ENCODE results near the gene NR2E3. TPM values are rescaled to one million over a fixed set of nuclear protein-coding genes. Genes with fewer than 3 reads are reported as not detected.

Gene NR2E3
- total and polyA plus RNA-seq, 4 donors: 0.06 to 0.80 (median 0.30) TPM

- ATAC-seq (ENCODE audit: insufficient read depth, low FRiP score): no peak
- H3K9me3 ChIP-seq (ENCODE audit: control insufficient read depth in 4 of 4, insufficient read depth in 3 of 4, low read length in 3 of 4): peaks cover 0 to 9% (median 8%) of the 10 kb centered on the region in 4 donors
- TF ChIP-seq, protein P1, sequence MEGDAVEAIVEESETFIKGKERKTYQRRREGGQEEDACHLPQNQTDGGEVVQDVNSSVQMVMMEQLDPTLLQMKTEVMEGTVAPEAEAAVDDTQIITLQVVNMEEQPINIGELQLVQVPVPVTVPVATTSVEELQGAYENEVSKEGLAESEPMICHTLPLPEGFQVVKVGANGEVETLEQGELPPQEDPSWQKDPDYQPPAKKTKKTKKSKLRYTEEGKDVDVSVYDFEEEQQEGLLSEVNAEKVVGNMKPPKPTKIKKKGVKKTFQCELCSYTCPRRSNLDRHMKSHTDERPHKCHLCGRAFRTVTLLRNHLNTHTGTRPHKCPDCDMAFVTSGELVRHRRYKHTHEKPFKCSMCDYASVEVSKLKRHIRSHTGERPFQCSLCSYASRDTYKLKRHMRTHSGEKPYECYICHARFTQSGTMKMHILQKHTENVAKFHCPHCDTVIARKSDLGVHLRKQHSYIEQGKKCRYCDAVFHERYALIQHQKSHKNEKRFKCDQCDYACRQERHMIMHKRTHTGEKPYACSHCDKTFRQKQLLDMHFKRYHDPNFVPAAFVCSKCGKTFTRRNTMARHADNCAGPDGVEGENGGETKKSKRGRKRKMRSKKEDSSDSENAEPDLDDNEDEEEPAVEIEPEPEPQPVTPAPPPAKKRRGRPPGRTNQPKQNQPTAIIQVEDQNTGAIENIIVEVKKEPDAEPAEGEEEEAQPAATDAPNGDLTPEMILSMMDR (IDR thresholded peaks at IDR 0.05; ENCODE audit: control extremely low read depth, extremely low read depth): no peak
- H3K27me3 ChIP-seq (ENCODE audit: control insufficient read depth in 3 of 3, insufficient read depth in 3 of 3, low read length in 2 of 3): no peaks in the 10 kb centered on the region
- 97 to 98% methylated on average over 13 of the region's 13 CpGs for WGBS, 2 donors
- no peak for DNase-seq
- no peak overlapping the region for H3K9ac ChIP-seq (ENCODE audit: insufficient read depth in 1 of 2, low read length in 2 of 2)
- no peak overlapping the region for H3K4me3 ChIP-seq
- H3K4me1 ChIP-seq (ENCODE audit: control insufficient read depth in 5 of 5, insufficient read depth in 5 of 5, low read length in 5 of 5): no peaks in the 10 kb centered on the region
- H3K36me3 ChIP-seq (ENCODE audit: control insufficient read depth in 4 of 4, insufficient read depth in 4 of 4, low read length in 4 of 4): peaks cover 3 to 10% (median 8%) of the 10 kb centered on the region in 4 donors
- H3K27ac ChIP-seq (ENCODE audit: low read depth in 1 of 2, low read length in 1 of 2): no peak overlapping the region
These were observed 7.0 kb downstream of the NR2E3 start for GRCh38 chr15:71817351-71817750.

DNA sequence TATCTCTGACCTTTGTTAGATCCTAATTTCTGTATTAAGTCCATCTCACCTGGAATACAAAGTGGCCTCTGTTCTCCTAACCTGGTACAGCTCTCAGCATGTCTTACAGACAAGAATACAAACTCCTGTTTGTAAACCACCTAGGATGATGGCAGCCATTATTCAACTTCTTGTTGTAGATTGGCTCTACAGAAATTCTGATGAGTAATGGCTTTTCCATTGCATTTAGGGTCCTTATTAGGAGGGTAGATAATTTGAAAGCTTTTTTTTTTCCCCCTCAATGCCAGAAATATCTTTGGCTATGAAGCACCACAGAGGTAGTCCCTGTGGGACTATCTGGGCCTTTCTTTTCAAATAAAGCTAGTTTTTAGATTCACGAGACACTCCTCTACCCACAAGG is 9.8 kb downstream of the NR2E3 start:
- Histone ChIP-seq H3K4me1 (ENCODE audit: control insufficient read depth in 5 of 5, insufficient read depth in 5 of 5, low read length in 5 of 5) (peaks cover 0 to 19% (median 0%) of the 10 kb centered on the region in 5 donors), H3K9me3 (ENCODE audit: control insufficient read depth in 4 of 4, insufficient read depth in 3 of 4, low read length in 3 of 4) (peaks cover 0 to 14% (median 9%) of the 10 kb centered on the region in 4 donors), H3K9ac (ENCODE audit: insufficient read depth in 1 of 2, low read length in 2 of 2) (no peak overlapping the region), H3K27ac (ENCODE audit: low read depth in 1 of 2, low read length in 1 of 2) (no peak overlapping the region), H3K36me3 (ENCODE audit: control insufficient read depth in 4 of 4, insufficient read depth in 4 of 4, low read length in 4 of 4) (peaks cover 4 to 24% (median 12%) of the 10 kb centered on the region in 4 donors), H3K27me3 (ENCODE audit: control insufficient read depth in 3 of 3, insufficient read depth in 3 of 3, low read length in 2 of 3) (no peaks in the 10 kb centered on the region), H3K4me3 (no peak overlapping the region)
- TF ChIP-seq, protein P1 (IDR thresholded peaks at IDR 0.05; ENCODE audit: control extremely low read depth, extremely low read depth): no peak
- no peak for ATAC-seq (ENCODE audit: insufficient read depth, low FRiP score)
- WGBS, 2 donors: 96 to 98% methylated on average over 1 of the region's 1 CpG
- DNase-seq: no peak

DNA sequence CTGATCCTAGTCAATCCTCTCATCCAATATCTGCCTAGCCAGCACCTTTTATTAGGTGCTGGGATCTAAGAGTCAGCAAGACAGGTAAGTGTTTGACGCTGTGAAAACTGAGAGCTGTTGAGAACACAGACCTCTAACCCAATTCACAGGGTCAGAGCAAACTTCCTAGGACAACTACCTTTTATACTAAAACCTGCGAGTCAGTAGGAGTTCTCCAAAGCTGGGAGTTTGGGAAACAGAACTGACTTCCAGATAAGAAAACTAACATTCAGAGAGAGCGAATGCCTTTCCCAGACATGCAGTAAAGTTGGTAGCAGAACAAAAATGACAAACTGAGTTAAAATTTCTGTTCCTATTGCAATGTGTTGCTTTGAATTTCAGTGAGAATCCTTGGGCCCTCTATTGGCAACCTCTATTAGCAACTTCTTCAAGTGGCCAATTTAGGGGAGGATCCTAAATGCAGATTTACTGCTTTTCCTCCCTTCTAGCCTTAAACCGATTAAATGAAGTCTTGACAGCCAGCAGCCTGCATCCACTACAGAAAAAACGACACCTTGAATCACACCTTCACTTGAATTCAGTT is 11.3 kb downstream of the NR2E3 start:
- no peak overlapping the region for H3K9ac ChIP-seq (ENCODE audit: insufficient read depth in 1 of 2, low read length in 2 of 2)
- TF ChIP-seq, protein P1 (IDR thresholded peaks at IDR 0.05; ENCODE audit: control extremely low read depth, extremely low read depth): no peak
- DNase-seq (no peak), ATAC-seq (ENCODE audit: insufficient read depth, low FRiP score) (no peak)
- no peaks in the 10 kb centered on the region for H3K27me3 ChIP-seq (ENCODE audit: control insufficient read depth in 3 of 3, insufficient read depth in 3 of 3, low read length in 2 of 3)
- no peak overlapping the region for H3K27ac ChIP-seq (ENCODE audit: low read depth in 1 of 2, low read length in 1 of 2)
- peaks cover 0 to 33% (median 0%) of the 10 kb centered on the region in 5 donors for H3K4me1 ChIP-seq (ENCODE audit: control insufficient read depth in 5 of 5, insufficient read depth in 5 of 5, low read length in 5 of 5)
- H3K9me3 ChIP-seq (ENCODE audit: control insufficient read depth in 4 of 4, insufficient read depth in 3 of 4, low read length in 3 of 4): peaks cover 0 to 14% (median 9%) of the 10 kb centered on the region in 4 donors
- H3K4me3 ChIP-seq: no peak overlapping the region
- WGBS, 2 donors: 87 to 88% methylated on average over 5 of the region's 5 CpGs
- peaks cover 10 to 29% (median 17%) of the 10 kb centered on the region in 4 donors for H3K36me3 ChIP-seq (ENCODE audit: control insufficient read depth in 4 of 4, insufficient read depth in 4 of 4, low read length in 4 of 4)

All from lung (tissue), 12 donors.